ENCODE data around the gene MORN4.
A peak's percentile ranks its signal among the peaks of the same experiment; 100 is the strongest.
"Not testable (repeated sequence)": the region's sequence is repeated elsewhere in the genome, so short reads cannot be mapped to it uniquely, and the experiment has no call there.

Gene MORN4

DNA sequence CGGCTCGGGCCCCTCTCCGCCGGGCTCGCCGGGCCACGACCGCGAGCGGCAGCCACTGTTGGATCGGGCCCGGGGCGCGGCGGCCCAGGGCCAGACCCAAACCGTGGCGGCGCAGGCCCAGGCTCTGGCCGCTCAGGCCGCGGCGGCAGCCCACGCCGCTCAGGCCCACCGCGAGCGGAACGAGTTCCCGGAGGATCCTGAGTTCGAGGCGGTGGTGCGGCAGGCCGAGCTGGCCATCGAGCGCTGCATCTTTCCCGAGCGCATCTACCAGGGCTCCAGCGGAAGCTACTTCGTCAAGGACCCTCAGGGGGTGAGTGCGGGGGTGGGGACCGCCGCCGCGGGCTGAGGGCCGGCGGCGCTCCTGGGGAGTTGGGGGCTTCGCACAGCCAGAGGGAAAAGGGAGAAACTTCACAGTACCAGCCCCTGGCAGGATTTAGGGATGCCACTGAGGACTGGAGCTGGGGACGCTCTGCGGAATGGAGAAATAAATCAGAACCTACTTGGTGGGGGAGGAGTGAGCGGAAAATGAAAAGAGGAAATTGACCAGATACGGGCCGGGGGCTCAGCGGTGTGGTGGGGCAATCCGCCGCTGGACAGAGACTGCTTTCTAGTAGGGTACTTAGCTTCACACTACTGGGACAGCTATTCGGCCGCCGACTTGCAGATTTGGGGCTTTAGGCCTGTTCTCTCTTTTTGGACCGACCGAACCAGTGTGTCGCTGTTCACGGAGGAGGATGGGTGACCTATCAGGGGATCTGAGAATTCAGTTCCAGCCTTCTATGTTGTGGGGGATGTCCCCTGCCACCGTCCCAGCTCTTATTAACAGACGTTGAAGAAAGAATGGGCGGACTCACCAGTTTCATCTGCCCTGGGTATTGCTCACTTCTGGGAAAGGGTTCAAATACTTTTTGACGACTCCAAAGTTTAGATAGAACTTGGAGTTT, 7.8 kb upstream of the MORN4 start:
- no peak for DNase-seq (ENCODE audit: extremely low read depth, low read depth)
- TF ChIP-seq, protein P1, sequence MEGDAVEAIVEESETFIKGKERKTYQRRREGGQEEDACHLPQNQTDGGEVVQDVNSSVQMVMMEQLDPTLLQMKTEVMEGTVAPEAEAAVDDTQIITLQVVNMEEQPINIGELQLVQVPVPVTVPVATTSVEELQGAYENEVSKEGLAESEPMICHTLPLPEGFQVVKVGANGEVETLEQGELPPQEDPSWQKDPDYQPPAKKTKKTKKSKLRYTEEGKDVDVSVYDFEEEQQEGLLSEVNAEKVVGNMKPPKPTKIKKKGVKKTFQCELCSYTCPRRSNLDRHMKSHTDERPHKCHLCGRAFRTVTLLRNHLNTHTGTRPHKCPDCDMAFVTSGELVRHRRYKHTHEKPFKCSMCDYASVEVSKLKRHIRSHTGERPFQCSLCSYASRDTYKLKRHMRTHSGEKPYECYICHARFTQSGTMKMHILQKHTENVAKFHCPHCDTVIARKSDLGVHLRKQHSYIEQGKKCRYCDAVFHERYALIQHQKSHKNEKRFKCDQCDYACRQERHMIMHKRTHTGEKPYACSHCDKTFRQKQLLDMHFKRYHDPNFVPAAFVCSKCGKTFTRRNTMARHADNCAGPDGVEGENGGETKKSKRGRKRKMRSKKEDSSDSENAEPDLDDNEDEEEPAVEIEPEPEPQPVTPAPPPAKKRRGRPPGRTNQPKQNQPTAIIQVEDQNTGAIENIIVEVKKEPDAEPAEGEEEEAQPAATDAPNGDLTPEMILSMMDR (IDR thresholded peaks at IDR 0.05; ENCODE audit: low read depth, low read length): no peak; the same call in 1 of the 2 replicates

DNA sequence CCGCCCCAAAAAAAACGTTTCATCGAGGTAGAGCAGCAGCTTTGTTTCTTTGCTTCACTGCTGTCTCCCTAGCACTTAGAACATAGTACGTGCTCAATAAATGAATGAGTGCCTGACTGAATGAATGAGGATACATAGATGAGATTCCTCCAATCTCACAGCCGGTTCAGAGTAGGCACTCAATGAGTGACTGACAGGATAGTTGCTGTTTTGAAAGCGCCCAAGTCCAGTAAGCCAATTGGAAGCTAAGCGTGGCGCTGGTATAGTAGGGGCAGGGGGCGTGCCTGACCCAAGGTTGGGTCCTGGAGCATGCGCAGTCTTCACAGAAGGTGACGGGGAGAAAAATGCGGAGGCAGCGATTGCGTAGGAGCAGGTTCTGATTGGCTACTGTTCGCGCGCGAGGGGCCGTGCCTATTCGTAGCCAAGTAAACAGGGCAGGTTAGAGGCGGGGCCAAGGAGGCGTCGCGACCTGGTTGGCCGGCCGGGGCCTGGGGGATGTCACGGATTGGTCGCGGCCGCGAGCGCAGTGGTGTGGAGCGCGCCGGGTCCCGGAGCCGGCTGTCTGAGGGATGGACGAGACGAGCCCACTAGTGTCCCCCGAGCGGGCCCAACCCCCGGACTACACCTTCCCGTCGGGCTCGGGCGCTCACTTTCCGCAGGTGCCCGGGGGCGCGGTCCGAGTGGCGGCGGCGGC, 7.0 kb upstream of the MORN4 start, which contains the start of gene PI4K2A:
PI4K2A (plus strand) TSS at position 498 of the 694 bp plus-strand sequence; CDS start at position 570, 72 bp downstream.
- peak; percentile 98 for DNase-seq (ENCODE audit: extremely low read depth, low read depth)
- TF ChIP-seq, protein P1 (IDR thresholded peaks at IDR 0.05; ENCODE audit: low read depth, low read length): no peak

DNA sequence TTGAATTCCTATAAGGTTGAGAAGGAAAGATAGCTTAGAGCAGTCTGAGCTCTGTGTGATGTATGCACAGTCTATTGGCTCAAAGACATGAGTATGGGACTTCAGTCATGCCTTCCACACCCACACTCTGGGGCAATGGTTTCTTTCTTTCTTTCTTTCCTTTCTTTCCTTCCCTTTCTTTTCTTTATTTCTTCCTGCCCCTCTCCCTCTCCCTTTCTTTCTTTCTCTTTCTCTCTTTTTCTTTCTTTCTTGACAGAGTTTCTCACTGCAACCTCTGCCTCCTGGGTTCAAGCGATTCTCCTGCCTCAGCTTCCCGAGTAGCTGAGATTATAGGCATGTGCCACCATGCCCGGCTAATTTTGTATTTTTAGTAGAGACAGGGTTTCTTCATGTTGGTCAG, 5.8 kb upstream of the MORN4 start:
- DNase-seq (ENCODE audit: extremely low read depth, low read depth): not testable (repeated sequence)

DNA sequence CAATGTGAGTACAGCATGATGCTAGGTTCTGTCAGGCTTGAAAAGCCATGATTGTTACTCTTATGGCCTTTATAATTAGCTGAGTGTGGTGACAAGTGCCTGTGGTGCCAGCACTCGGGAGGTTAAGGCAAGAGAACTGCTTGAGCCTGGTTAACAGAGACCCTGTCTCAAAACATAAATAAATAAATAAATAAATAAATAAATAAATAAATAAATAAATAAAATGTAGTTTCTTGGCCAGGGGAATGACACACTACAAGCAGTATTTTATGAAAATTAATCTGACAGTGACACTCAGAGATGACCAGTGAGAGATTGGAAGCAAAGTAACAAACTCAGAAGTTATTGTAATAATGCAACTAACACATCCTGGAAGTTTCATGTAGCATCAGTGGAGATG, 2.3 kb upstream of the MORN4 start:
- no peak for DNase-seq (ENCODE audit: extremely low read depth, low read depth)
- TF ChIP-seq, protein P1 (IDR thresholded peaks at IDR 0.05; ENCODE audit: low read depth, low read length): no peak

DNA sequence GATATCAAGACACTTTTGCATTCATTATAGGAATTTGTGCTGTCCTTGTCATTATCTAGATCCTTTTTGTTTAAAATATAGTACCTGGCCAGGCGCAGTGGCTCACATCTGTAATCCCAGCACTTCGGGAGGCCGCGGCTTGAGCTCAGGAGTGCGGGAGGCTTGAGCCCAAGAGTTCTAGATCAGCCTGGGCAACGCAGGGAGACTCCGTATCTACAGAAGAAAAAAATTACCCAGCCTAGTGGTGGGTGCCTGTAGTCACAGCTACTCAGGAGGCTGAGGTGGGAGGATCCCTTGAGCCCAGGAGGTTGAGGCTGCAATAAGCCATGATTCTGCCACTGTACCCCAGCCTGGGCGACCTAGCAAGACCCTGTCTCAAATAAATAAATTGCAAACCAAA, 621 bp upstream of the MORN4 start:
- TF ChIP-seq, protein P1 (IDR thresholded peaks at IDR 0.05; ENCODE audit: low read depth, low read length): no peak
- DNase-seq (ENCODE audit: extremely low read depth, low read depth): no peak

DNA sequence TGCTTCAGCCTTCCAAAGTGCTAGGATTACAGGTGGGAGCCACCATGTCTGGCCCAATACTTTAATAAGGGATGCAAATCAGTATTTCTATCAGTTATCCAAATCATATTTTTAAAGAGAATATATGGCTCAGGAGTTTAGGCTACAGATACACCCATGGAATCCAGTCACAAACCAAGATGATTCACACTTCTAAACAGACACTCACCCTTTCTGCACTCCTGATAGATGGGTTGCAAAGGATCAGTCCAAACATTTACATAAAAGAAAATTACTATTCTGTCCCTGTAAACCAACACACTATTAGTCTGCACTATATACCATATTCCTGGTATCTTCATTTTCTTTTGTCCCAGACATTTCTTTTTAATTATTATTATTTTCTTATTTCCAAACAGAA, 2.2 kb downstream of the MORN4 start:
- DNase-seq (ENCODE audit: extremely low read depth, low read depth): no peak
- TF ChIP-seq, protein P1 (IDR thresholded peaks at IDR 0.05; ENCODE audit: low read depth, low read length): no peak

DNA sequence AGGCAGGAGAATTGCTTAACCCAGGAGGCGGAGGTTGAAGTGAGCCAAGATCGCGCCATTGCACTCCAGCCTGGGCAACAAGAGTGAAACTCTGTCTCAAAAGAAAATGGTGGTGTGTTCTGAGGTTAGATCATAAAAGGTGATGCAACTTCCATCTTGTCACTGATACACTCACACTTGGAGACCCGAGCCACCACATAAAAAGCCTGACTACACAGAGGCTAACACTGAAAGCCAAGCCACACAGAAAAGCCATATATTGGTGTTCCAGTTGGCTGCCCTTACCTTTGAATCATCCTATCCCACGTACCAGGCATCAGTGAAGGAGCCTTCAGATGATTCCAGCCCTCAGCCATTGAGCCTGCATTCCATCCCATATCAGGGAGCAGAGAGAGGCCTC, 4.0 kb downstream of the MORN4 start:
- DNase-seq (ENCODE audit: extremely low read depth, low read depth): no peak
- TF ChIP-seq, protein P1 (IDR thresholded peaks at IDR 0.05; ENCODE audit: low read depth, low read length): no peak

All from AG09319 (cell line).